Measurements from ENCODE around the gene CCDC197.

DNA sequence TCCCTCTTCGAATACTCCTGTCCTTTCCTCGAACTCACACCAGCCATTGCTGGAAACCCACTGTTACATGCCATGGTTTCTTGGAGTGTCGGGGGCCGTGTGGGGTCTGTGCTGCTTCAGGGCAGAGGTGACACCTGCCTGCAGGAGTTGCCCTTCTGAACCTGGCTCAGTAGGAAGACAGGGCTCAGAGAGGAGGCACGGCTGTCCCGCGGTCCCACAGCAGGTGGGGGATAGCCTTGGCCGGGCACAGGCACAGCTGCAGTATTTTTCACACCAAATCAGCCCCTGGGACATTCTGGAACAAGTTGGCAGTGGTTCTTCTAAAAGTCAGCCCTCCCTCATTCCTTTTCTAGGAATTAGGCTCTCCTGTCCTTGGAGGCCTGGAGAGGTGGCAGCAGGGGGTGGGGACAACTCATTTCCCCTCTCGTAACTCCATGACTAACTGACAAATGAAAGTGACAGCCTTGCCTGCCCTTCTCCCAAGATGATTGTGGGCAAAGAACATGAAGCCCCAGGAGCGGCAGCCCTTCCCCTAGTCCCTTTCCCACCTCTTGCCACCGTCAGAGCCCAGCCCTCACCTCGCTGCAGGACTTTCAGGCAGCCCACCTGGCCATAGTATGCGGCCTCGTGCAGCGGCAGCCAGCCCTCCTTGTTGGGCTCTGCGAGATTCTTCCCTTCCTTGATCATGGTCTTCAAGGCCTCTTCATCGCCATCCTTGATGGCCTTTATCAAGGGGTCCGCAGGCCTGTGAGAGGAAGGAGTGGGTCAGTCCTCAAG lies 43.2 kb upstream of the CCDC197 start:
- TF ChIP-seq, protein P1, sequence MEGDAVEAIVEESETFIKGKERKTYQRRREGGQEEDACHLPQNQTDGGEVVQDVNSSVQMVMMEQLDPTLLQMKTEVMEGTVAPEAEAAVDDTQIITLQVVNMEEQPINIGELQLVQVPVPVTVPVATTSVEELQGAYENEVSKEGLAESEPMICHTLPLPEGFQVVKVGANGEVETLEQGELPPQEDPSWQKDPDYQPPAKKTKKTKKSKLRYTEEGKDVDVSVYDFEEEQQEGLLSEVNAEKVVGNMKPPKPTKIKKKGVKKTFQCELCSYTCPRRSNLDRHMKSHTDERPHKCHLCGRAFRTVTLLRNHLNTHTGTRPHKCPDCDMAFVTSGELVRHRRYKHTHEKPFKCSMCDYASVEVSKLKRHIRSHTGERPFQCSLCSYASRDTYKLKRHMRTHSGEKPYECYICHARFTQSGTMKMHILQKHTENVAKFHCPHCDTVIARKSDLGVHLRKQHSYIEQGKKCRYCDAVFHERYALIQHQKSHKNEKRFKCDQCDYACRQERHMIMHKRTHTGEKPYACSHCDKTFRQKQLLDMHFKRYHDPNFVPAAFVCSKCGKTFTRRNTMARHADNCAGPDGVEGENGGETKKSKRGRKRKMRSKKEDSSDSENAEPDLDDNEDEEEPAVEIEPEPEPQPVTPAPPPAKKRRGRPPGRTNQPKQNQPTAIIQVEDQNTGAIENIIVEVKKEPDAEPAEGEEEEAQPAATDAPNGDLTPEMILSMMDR (IDR thresholded peaks at IDR 0.05; ENCODE audit: borderline replicate concordance, extremely low read depth, low read length, poor library complexity, severe bottlenecking) = no peak
- no peak for TF ChIP-seq EZH2 (IDR thresholded peaks at IDR 0.05; ENCODE audit: borderline replicate concordance, low read depth, low read length, severe bottlenecking)

Data from DND-41 (cell line).